Superior temporal gyrus (tissue), 1 donor: ENCODE measurements around the gene CDH23.

Source experiments
- DNase-seq: peaks from one replicate; pipeline ENCODE4 v3.0.0-alpha.2; 2016; ENCODE audit errors: extremely low spot score

The CDH23 gene

GRCh38 chr10:71622154-71622526 is 225.4 kb downstream of the CDH23 start:
- no peak for DNase-seq

- no peak for DNase-seq
These were observed 225.9 kb downstream of the CDH23 start for GRCh38 chr10:71622616-71623015.

GRCh38 chr10:71623098-71623985 is 226.6 kb downstream of the CDH23 start:
- DNase-seq, result peak; percentile 49

- DNase-seq, result no peak
These were observed 227.2 kb downstream of the CDH23 start for GRCh38 chr10:71623986-71624291.

- no peak for DNase-seq
These were observed 228.9 kb downstream of the CDH23 start for GRCh38 chr10:71625445-71626175.

- no peak for DNase-seq
These were observed 230.7 kb downstream of the CDH23 start for GRCh38 chr10:71627230-71627939.

- DNase-seq, result no peak
These were observed 231.2 kb downstream of the CDH23 start for GRCh38 chr10:71627956-71628355.

- no peak for DNase-seq
These were observed 232.4 kb downstream of the CDH23 start for GRCh38 chr10:71629131-71629530.

GRCh38 chr10:71630168-71630567 is 233.4 kb downstream of the CDH23 start:
- DNase-seq, result no peak

GRCh38 chr10:71631007-71631861 is 234.5 kb downstream of the CDH23 start:
- DNase-seq, result no peak

GRCh38 chr10:71632200-71632820 is 235.6 kb downstream of the CDH23 start:
- DNase-seq, result no peak

- DNase-seq, result no peak
These were observed 236.3 kb downstream of the CDH23 start for GRCh38 chr10:71632896-71633600.

GRCh38 chr10:71633920-71634319 is 237.2 kb downstream of the CDH23 start:
- DNase-seq, result no peak

- no peak for DNase-seq
These were observed 237.9 kb downstream of the CDH23 start for GRCh38 chr10:71634531-71635164.

- no peak for DNase-seq
These were observed 238.6 kb downstream of the CDH23 start for GRCh38 chr10:71635251-71635866.

- DNase-seq, result no peak
These were observed 239.1 kb downstream of the CDH23 start for GRCh38 chr10:71635867-71636266.

- no peak for DNase-seq
These were observed 239.9 kb downstream of the CDH23 start for GRCh38 chr10:71636588-71636987.

- DNase-seq, result no peak
These were observed 240.6 kb downstream of the CDH23 start for GRCh38 chr10:71637305-71637704.

- no peak for DNase-seq
These were observed 241.5 kb downstream of the CDH23 start for GRCh38 chr10:71638064-71638821.
